ENCODE data around the gene TIAM1. TPM values are rescaled to one million over a fixed set of nuclear protein-coding genes. Genes with fewer than 3 reads are reported as not detected.

The TIAM1 gene
- total and polyA plus RNA-seq, 7 donors, result 0.21 to 1.7 (median 0.75) TPM

GRCh38 chr21:31195334-31196015 is 148.6 kb downstream of the TIAM1 start:
- Histone ChIP-seq H3K36me3 (ENCODE audit: insufficient read depth in 1 of 2, low read depth in 1 of 2) (no peaks in the 10 kb centered on the region), H3K9me3 (no peaks in the 10 kb centered on the region), H3K27ac (no peak overlapping the region), H3K4me1 (no peaks in the 10 kb centered on the region), H3K4me3 (no peak overlapping the region), H3K27me3 (ENCODE audit: insufficient read depth in 3 of 3, low read length in 2 of 3) (no peaks in the 10 kb centered on the region)
- 81 to 90% (median 85%) methylated on average over 5 of the region's 5 CpGs for WGBS, 3 donors
- ATAC-seq, result no peak
- DNase-seq, result no peak
- TF ChIP-seq CTCF (IDR thresholded peaks at IDR 0.05), result no peak
- intact Hi-C loops (cut with DNase I), result loop anchor here (5.0 to 10.0 kb wide), 2 partner anchors 389 to 407 kb away; no protein-coding TSS in a partner anchor

- TF ChIP-seq CTCF (IDR thresholded peaks at IDR 0.05), result no peak
- ATAC-seq, result no peak
- Histone ChIP-seq H3K4me1 (no peaks in the 10 kb centered on the region), H3K27ac (no peak overlapping the region), H3K27me3 (ENCODE audit: insufficient read depth in 3 of 3, low read length in 2 of 3) (no peaks in the 10 kb centered on the region), H3K36me3 (ENCODE audit: insufficient read depth in 1 of 2, low read depth in 1 of 2) (no peaks in the 10 kb centered on the region), H3K9me3 (no peaks in the 10 kb centered on the region), H3K4me3 (no peak overlapping the region)
- intact Hi-C loops (cut with DNase I), result loop anchor here (5.0 to 10.0 kb wide), 2 partner anchors 390 to 408 kb away; no protein-coding TSS in a partner anchor
- 73 to 78% (median 76%) methylated on average over 5 of the region's 5 CpGs for WGBS, 3 donors
- DNase-seq, result no peak
Measured at GRCh38 chr21:31194510-31195293, 149.4 kb downstream of the TIAM1 start.

- WGBS, 3 donors, result 91 to 99% (median 96%) methylated on average over 12 of the region's 12 CpGs
- no peak overlapping the region for H3K27ac ChIP-seq
- DNase-seq (no peak), ATAC-seq (no peak)
- no peaks in the 10 kb centered on the region for H3K36me3 ChIP-seq (ENCODE audit: insufficient read depth in 1 of 2, low read depth in 1 of 2)
- H3K4me1 ChIP-seq, result no peaks in the 10 kb centered on the region
- TF ChIP-seq CTCF (IDR thresholded peaks at IDR 0.05), result no peak
- no peaks in the 10 kb centered on the region for H3K27me3 ChIP-seq (ENCODE audit: insufficient read depth in 3 of 3, low read length in 2 of 3)
- no peak overlapping the region for H3K4me3 ChIP-seq
- intact Hi-C loops (cut with DNase I), result loop anchor here in 1 of 2 donors (10.0 kb wide), 1 partner anchor 391 kb away; no protein-coding TSS in a partner anchor
- no peaks in the 10 kb centered on the region for H3K9me3 ChIP-seq
Measured at GRCh38 chr21:31193761-31194160, 150.3 kb downstream of the TIAM1 start.

GRCh38 chr21:31191553-31191952 is 152.5 kb downstream of the TIAM1 start:
- WGBS, 3 donors, result 84 to 86% (median 84%) methylated on average over 3 of the region's 3 CpGs
- intact Hi-C loops (cut with DNase I), result loop anchor here in 1 of 2 donors (10.0 kb wide), 1 partner anchor 393 kb away; no protein-coding TSS in a partner anchor
- H3K4me3 ChIP-seq, result no peak overlapping the region
- no peaks in the 10 kb centered on the region for H3K9me3 ChIP-seq
- ATAC-seq (no peak), DNase-seq (no peak)
- H3K27me3 ChIP-seq (ENCODE audit: insufficient read depth in 3 of 3, low read length in 2 of 3), result no peaks in the 10 kb centered on the region
- TF ChIP-seq CTCF (IDR thresholded peaks at IDR 0.05), result no peak
- H3K36me3 ChIP-seq (ENCODE audit: insufficient read depth in 1 of 2, low read depth in 1 of 2), result no peaks in the 10 kb centered on the region
- H3K27ac ChIP-seq, result no peak overlapping the region
- no peaks in the 10 kb centered on the region for H3K4me1 ChIP-seq

Data from psoas muscle (tissue), 8 donors.